Astrocyte of the spinal cord (primary cell): ENCODE data around the gene DRC7.

ENCODE experiments used
- DNase-seq: peaks from one replicate; pipeline ENCODE4 v3.0.0; 2011; ENCODE audit warnings: low read depth, low spot score
- H3K4me3 ChIP-seq: 2 replicates; pipeline ENCODE4 v1.5.1; 2011; ENCODE audit warnings: low read depth, mild to moderate bottlenecking, low read length, moderate library complexity
- in situ Hi-C: cut with HindIII; loops from 2 replicates; pipeline ENCODE4 v1.10.0; 2017; ENCODE audit warnings: low sequenced_read_pairs
- TF ChIP-seq, protein P1 (sequence below): IDR thresholded peaks from 2 replicates; pipeline ENCODE4 v1.5.1; 2012; ENCODE audit warnings: low read depth, mild to moderate bottlenecking, low read length, inconsistent platforms

DRC7 gene

GRCh38 chr16:57696240-57696639, 1.6 kb downstream of the DRC7 start:
- DNase-seq = no peak
- in situ Hi-C loops = no loop called here
- H3K4me3 ChIP-seq = no peak overlapping the region
- TF ChIP-seq, protein P1, sequence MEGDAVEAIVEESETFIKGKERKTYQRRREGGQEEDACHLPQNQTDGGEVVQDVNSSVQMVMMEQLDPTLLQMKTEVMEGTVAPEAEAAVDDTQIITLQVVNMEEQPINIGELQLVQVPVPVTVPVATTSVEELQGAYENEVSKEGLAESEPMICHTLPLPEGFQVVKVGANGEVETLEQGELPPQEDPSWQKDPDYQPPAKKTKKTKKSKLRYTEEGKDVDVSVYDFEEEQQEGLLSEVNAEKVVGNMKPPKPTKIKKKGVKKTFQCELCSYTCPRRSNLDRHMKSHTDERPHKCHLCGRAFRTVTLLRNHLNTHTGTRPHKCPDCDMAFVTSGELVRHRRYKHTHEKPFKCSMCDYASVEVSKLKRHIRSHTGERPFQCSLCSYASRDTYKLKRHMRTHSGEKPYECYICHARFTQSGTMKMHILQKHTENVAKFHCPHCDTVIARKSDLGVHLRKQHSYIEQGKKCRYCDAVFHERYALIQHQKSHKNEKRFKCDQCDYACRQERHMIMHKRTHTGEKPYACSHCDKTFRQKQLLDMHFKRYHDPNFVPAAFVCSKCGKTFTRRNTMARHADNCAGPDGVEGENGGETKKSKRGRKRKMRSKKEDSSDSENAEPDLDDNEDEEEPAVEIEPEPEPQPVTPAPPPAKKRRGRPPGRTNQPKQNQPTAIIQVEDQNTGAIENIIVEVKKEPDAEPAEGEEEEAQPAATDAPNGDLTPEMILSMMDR = no peak

DNA sequence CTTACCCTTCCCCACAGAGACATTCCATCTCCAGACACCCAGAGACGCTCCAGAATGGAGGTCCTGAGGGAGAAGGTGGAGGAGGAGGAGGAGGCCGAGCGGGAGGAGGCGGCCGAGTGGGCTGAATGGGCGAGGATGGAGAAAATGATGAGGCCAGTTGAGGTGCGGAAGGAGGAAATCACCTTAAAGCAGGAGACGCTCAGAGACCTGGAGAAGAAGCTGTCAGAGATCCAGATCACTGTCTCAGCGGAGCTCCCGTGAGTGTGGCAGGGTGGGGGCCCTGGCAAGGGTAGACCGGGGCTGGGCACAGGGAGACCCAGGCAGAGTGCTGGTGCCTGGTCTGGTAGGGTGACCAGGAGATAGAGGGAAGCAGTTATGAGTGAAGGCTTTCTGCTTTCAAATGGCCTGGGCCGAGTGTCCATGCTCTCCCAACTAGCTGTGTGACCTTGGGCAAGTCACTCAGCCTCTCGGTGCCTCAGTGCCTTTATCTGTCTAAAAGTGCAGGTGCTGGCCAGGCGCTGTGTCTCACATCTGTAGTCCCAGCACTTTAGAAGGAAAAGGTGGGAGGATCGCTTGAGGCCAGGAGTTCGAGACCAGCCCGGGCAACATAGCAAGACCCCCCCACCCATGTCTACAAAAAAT, 3.4 kb downstream of the DRC7 start:
- no peak overlapping the region for H3K4me3 ChIP-seq
- DNase-seq = no peak
- TF ChIP-seq, protein P1 = no peak
- in situ Hi-C loops = no loop called here

GRCh38 chr16:57698812-57699405, 4.3 kb downstream of the DRC7 start:
- in situ Hi-C loops = no loop called here
- H3K4me3 ChIP-seq = no peak overlapping the region
- DNase-seq = no peak
- TF ChIP-seq, protein P1 = no peak

GRCh38 chr16:57699481-57699880, 4.9 kb downstream of the DRC7 start:
- H3K4me3 ChIP-seq = no peak overlapping the region
- no peak for DNase-seq
- in situ Hi-C loops = no loop called here
- TF ChIP-seq, protein P1 = no peak

DNA sequence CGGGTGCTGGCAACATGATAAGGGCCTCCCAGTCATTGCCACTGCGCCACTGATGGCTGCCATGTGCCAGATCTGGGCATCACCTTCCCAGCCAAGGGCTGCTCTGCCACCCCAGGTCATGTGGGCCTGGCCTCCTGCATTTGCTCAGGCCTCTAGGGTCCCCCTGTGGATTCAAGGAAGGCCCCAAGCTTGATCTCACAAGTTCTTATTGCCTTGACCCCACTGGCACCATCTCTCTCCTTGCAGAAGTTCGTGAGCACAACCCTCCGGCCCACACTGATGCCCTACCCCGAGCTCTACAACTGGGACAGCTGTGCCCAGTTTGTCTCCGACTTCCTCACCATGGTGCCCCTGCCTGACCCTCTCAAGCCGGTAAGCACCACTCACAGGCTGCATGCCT, 5.3 kb downstream of the DRC7 start:
- in situ Hi-C loops = no loop called here
- H3K4me3 ChIP-seq = no peak overlapping the region
- TF ChIP-seq, protein P1 = no peak
- no peak for DNase-seq

GRCh38 chr16:57700781-57701551, 6.4 kb downstream of the DRC7 start:
- H3K4me3 ChIP-seq = no peak overlapping the region
- in situ Hi-C loops = no loop called here
- TF ChIP-seq, protein P1 = no peak
- no peak for DNase-seq
